ENCODE data around the gene TMEM63C.

The TMEM63C gene

GRCh38 chr14:77224212-77224611 is 42.6 kb downstream of the TMEM63C start:
- DNase-seq (ENCODE audit: low read depth) = no peak

- DNase-seq (ENCODE audit: low read depth) = no peak
Measured at GRCh38 chr14:77225254-77225653, 43.7 kb downstream of the TMEM63C start.

DNA sequence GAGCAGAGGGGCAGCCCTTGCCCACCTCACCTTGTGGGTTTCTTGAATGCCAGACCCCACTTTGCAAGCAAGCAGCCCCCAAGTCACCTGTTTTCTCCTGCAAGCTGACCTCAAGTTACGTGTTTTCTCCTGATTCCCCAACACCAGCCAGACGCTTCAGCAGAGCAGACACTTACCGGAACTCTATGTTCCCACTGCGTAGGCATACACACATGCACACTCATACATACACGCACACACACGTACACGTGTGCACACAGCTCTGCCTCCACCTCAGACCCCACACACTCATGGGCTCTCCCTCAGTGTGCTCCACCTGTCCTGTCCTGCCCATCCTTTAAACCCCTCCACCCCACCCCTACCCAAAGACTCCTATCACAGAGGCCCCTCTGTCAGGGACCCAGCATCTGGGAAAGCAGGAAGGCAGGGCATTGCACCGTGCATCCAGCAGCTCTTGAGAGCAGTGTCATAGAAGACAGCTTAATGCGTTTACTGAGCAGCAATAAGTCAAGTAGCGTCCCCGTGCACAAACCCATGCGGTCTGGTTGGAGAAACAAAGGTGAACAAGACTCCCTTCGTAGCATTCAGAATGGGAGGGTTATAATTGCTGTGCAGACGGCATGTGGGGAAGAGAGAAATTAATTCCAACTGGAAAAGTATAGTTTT is 44.4 kb downstream of the TMEM63C start:
- DNase-seq (ENCODE audit: low read depth) = no peak

GRCh38 chr14:77228056-77228455 is 46.5 kb downstream of the TMEM63C start:
- DNase-seq (ENCODE audit: low read depth) = no peak

- DNase-seq (ENCODE audit: low read depth) = no peak
Measured at GRCh38 chr14:77230914-77231313, 49.3 kb downstream of the TMEM63C start.

DNA sequence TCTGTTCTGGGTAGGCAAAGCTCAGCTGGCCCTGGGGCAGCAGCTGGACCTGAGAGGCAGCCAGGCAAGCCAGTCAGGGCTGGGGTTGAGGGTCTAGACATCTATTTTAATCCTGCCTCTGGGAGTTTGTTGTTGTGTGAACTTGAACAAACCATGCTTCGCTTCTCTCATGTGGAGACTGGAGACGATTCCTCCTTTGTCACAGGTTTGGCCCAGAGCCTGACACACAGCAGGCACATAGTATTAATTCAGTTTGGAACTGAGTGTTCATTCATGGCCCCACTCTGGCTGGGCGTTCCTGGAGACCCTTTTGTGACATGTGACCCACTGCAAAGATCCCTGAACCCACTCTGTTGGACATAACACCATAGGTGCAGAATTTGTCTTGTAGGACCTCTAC is 50.1 kb downstream of the TMEM63C start:
- DNase-seq (ENCODE audit: low read depth) = no peak

DNA sequence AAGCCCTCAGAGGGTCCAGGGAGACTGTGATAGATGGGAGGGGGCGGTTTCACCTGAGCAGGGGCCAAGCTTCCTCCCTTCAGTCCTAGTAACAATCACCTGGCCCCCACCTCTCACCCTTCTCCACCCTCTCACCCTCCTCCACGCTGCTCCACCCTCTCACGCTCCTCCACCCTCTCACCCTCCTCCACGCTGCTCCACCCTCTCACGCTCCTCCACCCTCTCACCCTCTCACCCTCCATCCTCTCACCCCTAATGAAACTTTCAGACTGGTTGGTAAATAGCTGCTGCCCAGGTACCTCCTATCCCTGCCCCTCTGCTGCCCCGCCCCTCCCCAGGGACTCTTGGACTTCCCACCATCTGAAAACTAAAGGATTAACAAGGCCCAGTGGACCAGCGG is 55.2 kb downstream of the TMEM63C start:
- DNase-seq (ENCODE audit: low read depth) = no peak

DNA sequence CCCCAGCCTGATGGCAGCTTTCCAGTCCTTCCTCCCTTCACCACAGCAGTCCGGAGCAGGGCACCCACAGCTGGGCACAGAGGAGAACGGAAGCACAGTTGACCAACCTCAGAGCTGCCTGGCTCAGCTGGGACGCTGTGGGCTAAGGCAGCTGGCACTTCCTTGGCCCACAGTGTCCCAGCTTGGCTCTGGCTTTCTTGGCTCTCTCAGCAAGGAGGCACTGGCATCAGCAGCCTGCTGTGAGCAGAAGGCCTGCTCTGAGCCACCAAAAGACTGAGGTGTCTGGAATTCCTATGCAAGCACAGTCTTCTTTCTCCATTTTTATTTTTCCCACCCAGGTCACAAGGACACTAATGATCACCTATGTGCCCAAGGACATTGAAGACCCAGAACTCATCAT is 56.8 kb downstream of the TMEM63C start:
- no peak for DNase-seq (ENCODE audit: low read depth)

DNA sequence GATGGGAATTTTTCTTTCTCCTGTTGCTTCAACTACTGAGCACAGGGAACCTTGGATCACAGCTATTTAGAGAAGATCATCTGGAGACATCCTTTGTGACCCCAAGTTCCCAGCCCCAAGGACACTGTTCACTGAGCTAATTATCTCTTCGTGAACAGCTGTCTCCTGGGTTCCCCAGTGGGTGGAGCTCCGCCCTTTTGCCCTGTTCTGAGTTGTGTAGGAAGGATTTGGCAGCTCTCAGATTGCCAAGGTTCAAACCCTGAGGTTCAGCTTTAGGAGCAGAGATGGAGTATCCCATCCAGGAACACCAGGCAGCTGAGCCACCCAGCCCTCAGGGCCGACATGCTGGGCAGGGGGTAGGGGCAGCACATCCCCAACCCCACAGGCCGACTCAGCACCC is 57.4 kb downstream of the TMEM63C start:
- no peak for DNase-seq (ENCODE audit: low read depth)

GRCh38 chr14:77239412-77239811 is 57.8 kb downstream of the TMEM63C start:
- no peak for DNase-seq (ENCODE audit: low read depth)

DNA sequence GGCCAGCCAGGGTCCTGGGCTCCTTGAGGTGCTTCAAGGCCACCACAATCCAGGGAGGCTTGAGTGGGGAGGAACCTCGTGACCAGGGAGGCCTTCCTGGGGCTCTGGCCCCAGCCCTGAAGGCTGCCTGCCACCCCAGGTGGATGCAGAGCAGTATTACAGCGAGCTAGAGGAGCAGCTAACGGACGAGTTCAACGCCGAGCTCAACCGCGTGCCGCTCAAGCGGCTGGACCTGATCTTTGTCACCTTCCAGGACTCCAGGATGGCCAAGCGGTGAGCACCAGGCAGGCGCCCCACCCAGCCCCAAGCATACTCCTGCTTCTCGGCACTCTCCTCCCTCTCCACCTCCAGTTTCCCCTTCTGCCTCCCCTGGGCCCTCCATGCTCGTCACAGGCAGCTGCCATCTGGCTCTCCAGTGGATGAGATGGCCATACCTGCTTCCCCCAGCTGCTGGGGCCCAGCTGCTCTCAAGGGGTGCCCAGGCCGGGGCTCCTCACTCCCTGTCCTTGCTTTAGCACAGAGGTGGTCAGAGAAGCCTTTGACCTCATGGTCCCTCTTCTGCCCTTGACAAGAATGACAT is 58.8 kb downstream of the TMEM63C start:
- DNase-seq (ENCODE audit: low read depth) = no peak

- DNase-seq (ENCODE audit: low read depth) = no peak
Measured at GRCh38 chr14:77241955-77242354, 60.4 kb downstream of the TMEM63C start.

- no peak for DNase-seq (ENCODE audit: low read depth)
Measured at GRCh38 chr14:77242752-77243151, 61.2 kb downstream of the TMEM63C start.

DNA sequence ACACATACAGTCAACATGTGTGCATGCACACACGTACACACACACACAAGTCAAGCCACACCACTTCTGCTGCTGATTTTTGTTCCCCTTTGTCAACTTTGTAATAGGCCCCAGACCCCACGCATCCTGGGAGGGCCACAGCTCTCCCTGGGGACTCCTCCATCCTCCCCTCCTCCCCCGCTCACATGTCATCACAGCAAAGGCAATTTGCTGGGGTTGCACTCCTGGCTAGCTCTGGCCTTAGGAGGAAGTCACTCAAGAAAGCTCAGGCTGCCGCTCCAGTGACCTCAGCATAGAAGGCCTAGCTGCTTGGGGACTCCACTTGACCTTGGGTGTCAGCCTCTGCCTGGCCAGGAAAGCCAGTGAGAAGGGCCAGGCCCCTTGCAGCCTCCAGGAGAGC is 62.3 kb downstream of the TMEM63C start:
- no peak for DNase-seq (ENCODE audit: low read depth)

DNA sequence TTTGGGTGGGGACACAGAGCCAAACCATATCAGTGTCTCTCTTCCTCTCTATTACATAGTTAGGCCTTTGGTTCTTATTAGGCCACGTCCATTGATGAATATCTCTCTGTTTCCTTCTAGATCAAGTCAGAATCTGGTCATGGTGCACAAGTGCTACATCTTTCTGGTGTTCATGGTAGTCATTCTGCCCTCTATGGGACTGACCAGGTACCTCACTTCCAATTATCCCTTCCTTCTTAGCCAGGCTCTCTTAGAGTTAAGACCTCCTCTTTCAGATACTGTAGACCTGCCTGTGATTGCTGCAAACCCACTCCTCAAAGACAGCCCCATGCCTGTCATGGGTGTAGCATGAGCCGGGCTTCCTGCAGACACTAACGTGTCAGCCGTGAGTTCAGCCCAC is 64.2 kb downstream of the TMEM63C start:
- DNase-seq (ENCODE audit: low read depth) = no peak

DNA sequence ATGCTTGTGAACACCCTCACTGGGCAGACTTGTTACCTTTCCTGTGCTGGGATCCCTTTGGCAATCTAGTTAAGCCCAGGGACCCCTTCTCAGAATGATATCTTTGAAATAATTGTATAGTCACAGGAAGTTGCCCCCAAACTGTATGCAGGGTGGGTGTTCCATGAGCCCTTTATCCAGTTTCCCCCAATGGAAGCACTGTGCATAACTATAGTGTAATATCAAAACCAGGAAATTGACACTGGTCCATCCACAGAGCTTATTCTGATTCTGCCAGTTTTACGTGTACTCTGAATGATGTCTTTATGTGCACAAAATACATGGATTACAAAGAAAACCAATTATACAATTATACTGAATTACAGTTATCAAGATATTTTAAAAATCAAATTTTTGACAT is 65.2 kb downstream of the TMEM63C start:
- no peak for DNase-seq (ENCODE audit: low read depth)

- no peak for DNase-seq (ENCODE audit: low read depth)
Measured at GRCh38 chr14:77248666-77249065, 67.1 kb downstream of the TMEM63C start.

DNA sequence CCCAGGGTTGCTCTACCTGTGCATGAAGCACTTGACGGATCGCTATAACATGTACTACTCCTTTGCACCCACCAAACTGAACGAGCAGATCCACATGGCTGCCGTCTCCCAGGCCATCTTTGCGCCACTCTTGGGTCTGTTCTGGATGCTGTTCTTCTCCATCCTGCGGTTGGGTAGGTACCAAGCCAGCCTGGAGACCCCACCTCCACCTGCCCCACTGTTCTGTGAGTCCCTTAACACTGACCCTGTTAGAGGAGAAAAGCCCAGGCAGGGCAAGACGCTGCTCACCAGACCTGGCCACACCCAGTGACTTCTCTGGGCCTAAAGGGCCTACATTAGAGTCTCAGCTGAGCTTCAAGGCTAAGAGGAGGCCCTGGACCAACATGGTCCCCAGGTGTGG is 67.7 kb downstream of the TMEM63C start:
- DNase-seq (ENCODE audit: low read depth) = no peak

GRCh38 chr14:77250927-77251326 is 69.3 kb downstream of the TMEM63C start:
- DNase-seq (ENCODE audit: low read depth) = no peak

DNA sequence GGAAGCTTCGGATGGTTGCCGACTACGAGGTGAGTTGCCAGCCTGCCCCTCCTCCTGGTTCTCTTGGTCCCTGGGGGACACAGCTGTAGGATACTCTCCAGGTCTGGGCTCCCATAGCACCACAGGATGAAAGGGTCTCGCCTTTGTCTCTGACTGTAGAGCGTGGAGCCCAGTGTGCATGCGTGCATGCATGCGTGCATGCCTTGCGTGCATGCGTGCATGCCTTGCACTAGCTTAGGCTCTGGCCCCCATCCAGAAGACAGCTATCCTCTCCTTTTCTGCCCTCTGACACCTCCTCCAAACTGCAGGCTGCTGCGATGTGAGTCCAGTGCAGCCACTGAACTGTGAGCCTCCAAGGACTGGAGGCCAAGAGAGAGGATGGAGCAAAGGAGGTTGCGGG is 70.3 kb downstream of the TMEM63C start:
- no peak for DNase-seq (ENCODE audit: low read depth)

GRCh38 chr14:77253333-77254190 is 72.0 kb downstream of the TMEM63C start:
- DNase-seq (ENCODE audit: low read depth) = no peak

DNA sequence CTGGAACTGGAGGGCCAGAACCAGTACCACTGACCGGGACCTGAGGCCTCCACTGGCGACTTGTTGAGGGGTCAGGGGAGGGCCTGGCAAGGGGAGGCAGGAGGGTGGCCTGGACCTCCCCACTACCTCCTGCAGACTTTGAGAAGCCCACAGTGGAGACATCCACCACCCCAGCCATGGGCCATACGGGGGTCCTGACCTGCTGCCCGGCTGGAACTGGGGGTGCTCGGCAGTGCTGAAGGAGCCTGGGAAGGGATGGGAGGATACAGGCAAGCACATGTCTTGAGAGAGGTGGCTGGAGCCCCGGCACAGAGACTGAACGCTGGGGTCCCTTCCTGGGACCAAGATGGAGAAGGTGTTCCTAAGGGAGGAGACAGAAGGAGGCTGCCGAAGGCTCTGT is 75.1 kb downstream of the TMEM63C start:
- no peak for DNase-seq (ENCODE audit: low read depth)

GRCh38 chr14:77257700-77258099 is 76.1 kb downstream of the TMEM63C start:
- DNase-seq (ENCODE audit: low read depth) = no peak

All from fibroblast of gingiva (primary cell).